Lung (tissue), 12 donors: ENCODE measurements around the gene CYP2A7. TPM values are rescaled to one million over a fixed set of nuclear protein-coding genes. Genes with fewer than 3 reads are reported as not detected.
"Not testable (repeated sequence)": the region's sequence is repeated elsewhere in the genome, so short reads cannot be mapped to it uniquely, and the experiment has no call there.

Experiments used
- ATAC-seq: fragments of 200-7000 bp; cut with Tn5 transposase; one replicate; pipeline ENCODE4 v1.9.1; 2020; ENCODE audit warnings: moderate number of reproducible peaks; ENCODE audit not compliant: insufficient read depth, low FRiP score
- DNase-seq, 3 donors: peaks; one replicate each; pipeline ENCODE4 v3.0.0-alpha.2; 2013 to 2017
- H3K27ac ChIP-seq, 2 donors: one replicate each; pipeline ENCODE4 v1.5.1; 2013; ENCODE audit warnings: mild to moderate bottlenecking in 2 of 2, moderate library complexity in 2 of 2, control low read depth in 1 of 2, inconsistent platforms in 1 of 2, low read depth in 1 of 2, low read length in 1 of 2
- H3K27me3 ChIP-seq, 3 donors: one replicate each; pipeline ENCODE4 v1.5.1; 2013; ENCODE audit warnings: low read length in 2 of 3; ENCODE audit not compliant: control insufficient read depth in 3 of 3, insufficient read depth in 3 of 3
- H3K36me3 ChIP-seq, 4 donors: one replicate each; pipeline ENCODE4 v1.5.1; 2013; ENCODE audit warnings: low read length in 4 of 4, mild to moderate bottlenecking in 1 of 4, moderate library complexity in 1 of 4; ENCODE audit not compliant: control insufficient read depth in 4 of 4, insufficient read depth in 4 of 4
- H3K4me1 ChIP-seq, 5 donors: one replicate each; pipeline ENCODE4 v1.5.1; 2013; ENCODE audit warnings: low read length in 5 of 5, mild to moderate bottlenecking in 2 of 5, moderate library complexity in 1 of 5; ENCODE audit not compliant: control insufficient read depth in 5 of 5, insufficient read depth in 5 of 5
- H3K4me3 ChIP-seq: one replicate; pipeline ENCODE4 v1.5.1; 2013; ENCODE audit warnings: mild to moderate bottlenecking, control low read depth, moderate library complexity
- H3K9ac ChIP-seq, 2 donors: one replicate each; pipeline ENCODE4 v1.5.1; 2013; ENCODE audit warnings: low read length in 2 of 2, control low read depth in 1 of 2; ENCODE audit not compliant: insufficient read depth in 1 of 2
- H3K9me3 ChIP-seq, 4 donors: one replicate each; pipeline ENCODE4 v1.5.1; 2013; ENCODE audit warnings: low read length in 3 of 4, mild to moderate bottlenecking in 1 of 4, moderate library complexity in 1 of 4; ENCODE audit not compliant: control insufficient read depth in 4 of 4, insufficient read depth in 3 of 4
- CTCF ChIP-seq: IDR thresholded peaks from 2 replicates; pipeline ENCODE4 v1.5.1; 2012; ENCODE audit warnings: mild to moderate bottlenecking; ENCODE audit errors: control extremely low read depth, extremely low read depth
- WGBS, 2 donors: extraction: QIAGEN DNeasy Blood & Tissue Kit; methylation state at CpG; one replicate each; pipeline ENCODE4 v1.1.7; 2013; 5-methylcytosine and 5-hydroxymethylcytosine counted together
- polyA plus RNA-seq, 2 donors: library from polyadenylated mRNA; stranded (reverse); fragments of 200-250 nt; gene quantifications; one replicate each; pipeline ENCODE4 v1.2.1, GENCODE V29; 2013
- total RNA-seq, 2 donors: library from RNA; depleted of rRNA in 1 of 2; stranded (reverse); fragments of >200 nt in 1 of 2; gene quantifications; one replicate each; pipeline ENCODE4 v1.2.1, GENCODE V29; 2014 to 2021
- donor health status: control.
- donor health status: control.
- donor health status: Bipolar disorder and iron deficiency.
- donor health status: healthy.
- donor health status: DM: yes; HTN: yes; CAD: no.

CYP2A7 gene
- total and polyA plus RNA-seq, 4 donors, result 0.11 to 1.6 (median 0.14) TPM; not detected in 1

- H3K27ac ChIP-seq, H3K4me1 ChIP-seq, DNase-seq, H3K27me3 ChIP-seq, ATAC-seq, H3K9me3 ChIP-seq, H3K36me3 ChIP-seq, H3K9ac ChIP-seq, H3K4me3 ChIP-seq: not testable (repeated sequence)
- WGBS, 2 donors, result 82 to 88% methylated on average over 13 of the region's 13 CpGs
These were observed 15.1 kb upstream of the CYP2A7 start for GRCh38 chr19:40896843-40897789.

- Histone ChIP-seq H3K4me3 (no peak overlapping the region), H3K36me3 (no peaks in the 10 kb centered on the region), H3K9me3 (no peaks in the 10 kb centered on the region), H3K27me3 (no peaks in the 10 kb centered on the region), H3K27ac (no peak overlapping the region), H3K9ac (no peak overlapping the region), H3K4me1 (no peaks in the 10 kb centered on the region)
- 92 to 96% methylated on average over 5 of the region's 5 CpGs for WGBS, 2 donors
- ATAC-seq, result no peak
- TF ChIP-seq CTCF, result no peak
- DNase-seq, result no peak
These were observed 14.4 kb upstream of the CYP2A7 start for GRCh38 chr19:40896418-40896796.

GRCh38 chr19:40893112-40893511, 11.1 kb upstream of the CYP2A7 start:
- H3K4me3 ChIP-seq, result no peak overlapping the region
- no peak overlapping the region for H3K27ac ChIP-seq
- H3K9me3 ChIP-seq, result no peaks in the 10 kb centered on the region
- DNase-seq (no peak), ATAC-seq (no peak)
- H3K9ac ChIP-seq, result no peak overlapping the region
- no peak for TF ChIP-seq CTCF
- H3K27me3 ChIP-seq, result no peaks in the 10 kb centered on the region
- no peaks in the 10 kb centered on the region for H3K36me3 ChIP-seq
- no peaks in the 10 kb centered on the region for H3K4me1 ChIP-seq

- Histone ChIP-seq H3K27me3 (no peaks in the 10 kb centered on the region), H3K4me3 (no peak overlapping the region), H3K9me3 (no peaks in the 10 kb centered on the region), H3K9ac (no peak overlapping the region), H3K4me1 (no peaks in the 10 kb centered on the region), H3K27ac (no peak overlapping the region), H3K36me3 (no peaks in the 10 kb centered on the region)
- no peak for TF ChIP-seq CTCF
- DNase-seq (no peak), ATAC-seq (no peak)
- 67 to 75% methylated on average over 3 of the region's 3 CpGs for WGBS, 2 donors
These were observed 7.3 kb upstream of the CYP2A7 start for GRCh38 chr19:40889366-40889765.
